HG03039 (cell line): ENCODE results near the gene GALNTL6.

ENCODE experiments used
- ATAC-seq: cut with Tn5 transposase; IDR thresholded peaks from one replicate; pipeline ENCODE4 v1.9.1; 2021; ENCODE audit warnings: mild to moderate bottlenecking, moderate library complexity; ENCODE audit not compliant: unreplicated experiment

Gene GALNTL6

DNA sequence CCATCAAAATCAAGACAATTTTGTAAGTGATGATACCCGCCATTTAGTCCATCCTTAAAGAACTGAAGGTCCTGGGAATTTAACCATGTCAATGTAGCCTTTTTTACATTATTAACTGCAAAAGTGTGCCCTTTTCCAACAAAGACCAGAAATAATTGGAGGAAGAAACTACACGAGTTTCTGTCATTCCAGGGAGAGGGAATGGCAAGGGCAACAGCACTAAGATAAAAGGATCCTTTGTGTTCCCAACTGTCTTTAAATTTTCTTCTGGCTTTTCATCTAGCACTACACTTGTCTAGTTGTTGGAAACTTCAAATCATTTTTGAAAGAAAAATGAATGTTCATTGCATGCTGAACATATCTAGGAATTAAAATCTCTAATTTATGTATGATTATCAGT, 286.2 kb downstream of the GALNTL6 start:
- ATAC-seq: no peak

GRCh38 chr4:172103456-172103855, 290.3 kb downstream of the GALNTL6 start:
- no peak for ATAC-seq

- peak; percentile 56 for ATAC-seq
These were observed 291.3 kb downstream of the GALNTL6 start for GRCh38 chr4:172104539-172104938.

DNA sequence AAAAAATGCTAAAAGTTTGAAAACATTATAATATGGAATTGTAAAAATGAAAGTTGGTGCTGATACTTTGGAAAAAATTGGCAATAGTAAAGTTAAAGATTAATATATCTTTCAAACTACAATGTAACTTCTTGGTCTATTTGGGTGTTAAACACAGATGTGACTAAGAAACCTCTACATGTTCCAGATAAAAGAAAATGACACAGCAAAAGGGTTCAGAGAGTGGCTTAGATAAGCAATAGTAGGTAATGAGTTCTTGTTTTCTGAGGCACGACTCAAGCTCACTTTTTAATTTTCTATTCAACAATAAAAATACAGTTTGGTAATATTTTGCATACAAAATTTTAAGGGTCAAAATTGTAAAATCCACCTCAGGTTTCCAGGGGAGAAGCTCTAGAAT, 292.7 kb downstream of the GALNTL6 start:
- no peak for ATAC-seq

- ATAC-seq: no peak
These were observed 296.3 kb downstream of the GALNTL6 start for GRCh38 chr4:172109466-172109865.

GRCh38 chr4:172124656-172125308, 311.6 kb downstream of the GALNTL6 start:
- no peak for ATAC-seq

DNA sequence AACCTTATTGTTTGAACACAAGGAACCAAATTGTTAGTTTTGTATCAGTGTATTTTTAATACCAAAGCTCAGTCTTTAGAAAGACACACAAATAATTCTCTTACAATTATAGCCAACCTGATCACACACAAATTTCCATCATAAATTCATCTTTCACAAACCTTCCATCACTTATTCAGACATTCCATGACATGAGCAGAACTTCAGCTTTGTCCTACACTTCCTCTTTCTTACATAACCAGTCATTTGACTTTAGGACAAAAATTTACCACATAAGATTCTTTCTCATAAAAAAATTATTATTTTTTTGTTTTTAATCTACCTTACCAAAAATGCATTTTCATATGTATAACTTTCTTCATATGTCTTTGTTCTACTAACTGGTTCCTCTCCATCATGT, 312.2 kb downstream of the GALNTL6 start:
- ATAC-seq: no peak

- no peak for ATAC-seq
These were observed 314.0 kb downstream of the GALNTL6 start for GRCh38 chr4:172127168-172127567.

- ATAC-seq: no peak
These were observed 316.4 kb downstream of the GALNTL6 start for GRCh38 chr4:172129593-172129992.

GRCh38 chr4:172134521-172134920, 321.3 kb downstream of the GALNTL6 start:
- no peak for ATAC-seq

DNA sequence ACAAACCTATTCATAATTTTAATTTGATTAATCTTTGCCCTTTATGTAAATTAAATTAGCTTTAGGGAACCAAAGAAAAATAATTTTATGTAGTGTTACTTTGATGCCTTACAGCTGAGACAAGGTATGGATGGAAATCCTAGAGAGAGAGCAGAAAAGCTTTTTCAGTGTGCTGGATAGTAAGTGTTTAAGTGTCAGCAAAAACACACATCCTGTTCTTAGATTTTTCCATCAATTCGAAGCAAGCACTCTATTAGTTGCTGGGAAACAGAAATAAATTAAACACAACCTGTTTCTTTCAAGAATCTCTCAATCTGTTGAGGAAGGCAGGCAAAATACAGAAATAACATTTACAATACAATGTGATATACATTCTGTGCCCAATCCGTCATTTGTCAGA, 327.8 kb downstream of the GALNTL6 start:
- no peak for ATAC-seq

DNA sequence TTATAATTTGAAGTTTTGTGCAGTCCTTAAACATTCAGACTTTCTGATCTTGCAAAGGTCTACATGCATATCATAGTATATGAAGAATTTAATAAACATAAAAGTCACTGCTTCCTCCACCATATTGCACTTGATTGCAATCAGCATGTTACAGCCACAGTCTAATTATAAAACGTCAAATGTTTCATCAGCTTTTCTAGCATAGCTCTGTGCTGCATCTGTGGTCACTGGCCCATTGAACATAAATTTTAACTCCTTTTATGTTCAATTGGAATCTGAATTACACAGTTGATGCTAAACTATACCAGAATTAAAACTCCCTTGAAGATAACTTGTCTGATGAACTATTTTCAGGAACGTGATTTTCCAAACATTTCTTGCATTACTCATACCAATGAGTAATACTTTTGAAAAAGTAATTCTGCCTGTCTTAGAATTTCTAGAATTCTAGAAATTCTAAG, 329.1 kb downstream of the GALNTL6 start:
- no peak for ATAC-seq

DNA sequence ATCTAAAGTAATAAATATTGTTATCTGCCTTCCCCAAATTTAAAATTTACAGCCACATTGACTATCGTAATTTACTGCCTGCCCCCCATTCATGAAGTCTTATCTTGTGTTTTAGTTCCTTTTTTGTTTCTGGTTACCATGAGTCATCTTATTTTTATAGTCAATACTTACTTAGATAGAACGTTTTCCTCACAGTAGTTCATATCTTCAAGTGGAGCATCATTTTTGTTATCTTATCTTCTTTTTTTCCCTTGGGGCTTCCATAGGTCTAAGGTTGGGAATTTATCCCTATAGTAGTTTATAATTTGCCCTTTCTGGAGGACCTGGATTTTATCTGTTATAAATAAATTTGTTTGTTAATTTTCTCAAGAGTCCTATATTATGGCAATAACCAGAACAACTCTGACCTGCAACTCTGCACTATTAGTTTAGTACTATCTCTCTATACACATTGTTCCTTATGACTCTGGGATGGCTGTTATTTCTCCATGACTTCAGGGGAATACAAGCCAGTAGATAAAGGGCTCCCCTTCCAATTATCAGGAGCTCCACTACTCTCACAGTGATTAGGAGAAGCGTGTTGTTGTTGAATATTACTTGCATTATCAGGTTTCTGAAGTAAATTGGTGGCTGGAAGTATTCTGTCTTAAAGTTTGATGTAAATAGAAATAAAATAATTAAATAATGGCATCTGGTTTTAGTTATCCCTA, 330.6 kb downstream of the GALNTL6 start:
- no peak for ATAC-seq

GRCh38 chr4:172147687-172148086, 334.5 kb downstream of the GALNTL6 start:
- ATAC-seq: no peak

- ATAC-seq: no peak
These were observed 336.1 kb downstream of the GALNTL6 start for GRCh38 chr4:172149329-172149728.

- ATAC-seq: no peak
These were observed 339.1 kb downstream of the GALNTL6 start for GRCh38 chr4:172152284-172152683.

DNA sequence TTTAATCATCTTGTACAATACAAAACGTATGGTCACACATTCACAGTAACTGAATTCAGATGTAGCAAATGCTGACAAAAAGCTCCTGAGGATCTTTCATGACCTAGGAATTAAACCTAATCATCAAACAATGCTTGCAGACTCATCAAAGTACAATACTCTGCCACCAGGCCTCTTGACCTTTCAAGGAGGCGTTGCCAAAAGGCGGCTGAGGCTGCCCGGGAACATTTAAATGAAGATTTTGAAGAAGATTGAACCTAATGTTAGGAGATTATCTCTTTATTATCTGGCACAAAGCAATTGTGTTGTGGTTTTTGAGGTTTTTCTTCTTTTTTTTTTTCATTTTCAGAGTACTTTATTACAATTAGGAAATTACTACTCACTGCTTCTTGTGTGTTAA, 340.5 kb downstream of the GALNTL6 start:
- no peak for ATAC-seq

DNA sequence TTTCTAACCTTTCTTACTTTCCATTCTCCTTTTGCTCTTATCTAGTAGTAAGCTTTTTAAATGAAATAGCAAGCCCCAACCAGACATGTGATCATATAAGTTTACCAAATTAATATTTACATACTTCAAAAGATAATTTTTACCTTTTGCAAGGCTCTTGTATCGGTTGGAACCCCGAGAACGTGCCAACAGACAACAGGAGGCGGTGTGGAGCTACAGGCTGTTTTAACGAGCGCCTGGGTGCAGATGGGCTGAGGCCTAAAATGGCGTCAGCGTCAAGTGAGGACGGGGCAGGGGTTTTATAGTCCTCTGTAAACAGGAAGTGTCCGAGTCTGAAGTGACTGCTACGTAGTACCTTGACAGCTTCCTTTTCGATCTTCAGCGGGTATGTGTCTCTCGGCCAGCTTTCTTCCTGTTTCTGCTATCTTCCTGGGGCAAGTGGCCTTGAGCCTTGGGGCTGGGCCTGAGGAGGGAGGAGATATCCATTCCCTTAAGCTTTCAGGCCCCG, 342.7 kb downstream of the GALNTL6 start:
- ATAC-seq: no peak

DNA sequence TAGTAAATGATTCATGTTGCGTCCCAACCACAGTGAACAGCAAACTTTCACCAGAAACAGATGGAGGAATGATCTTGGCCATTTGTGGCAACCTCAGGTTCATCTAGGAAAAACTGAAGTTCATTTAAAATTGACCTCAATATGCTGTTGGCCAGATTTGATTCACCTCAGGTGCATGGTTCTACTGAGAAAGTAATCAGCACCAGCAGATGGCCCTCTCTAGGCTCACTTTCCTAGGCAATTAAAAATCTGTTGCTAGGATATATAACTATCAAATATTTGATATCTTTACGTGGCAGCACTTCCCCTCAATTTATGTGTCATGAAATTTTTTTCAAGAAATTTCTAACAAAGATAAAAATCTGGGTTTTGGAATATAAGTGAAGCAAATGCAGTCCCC, 344.7 kb downstream of the GALNTL6 start:
- ATAC-seq: no peak

DNA sequence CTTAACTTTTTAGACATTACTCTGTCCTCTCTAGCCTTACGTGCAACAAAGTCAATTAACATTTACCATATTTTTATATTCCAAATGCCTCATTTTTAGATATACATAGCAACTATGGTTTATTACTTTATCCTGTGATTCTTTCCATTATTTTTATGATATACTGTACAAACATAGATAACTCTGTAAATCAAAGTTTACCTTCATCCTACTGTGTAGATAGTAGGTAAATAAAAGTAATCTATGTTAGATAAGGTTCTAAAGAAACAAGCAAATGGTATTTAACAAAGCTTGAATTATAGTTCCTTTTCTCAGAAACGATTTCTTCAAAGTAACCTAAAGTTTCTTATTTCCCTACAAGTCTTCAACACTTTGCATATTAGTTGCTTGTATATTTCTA, 350.0 kb downstream of the GALNTL6 start:
- no peak for ATAC-seq

- ATAC-seq: no peak
These were observed 355.7 kb downstream of the GALNTL6 start for GRCh38 chr4:172168888-172169287.

DNA sequence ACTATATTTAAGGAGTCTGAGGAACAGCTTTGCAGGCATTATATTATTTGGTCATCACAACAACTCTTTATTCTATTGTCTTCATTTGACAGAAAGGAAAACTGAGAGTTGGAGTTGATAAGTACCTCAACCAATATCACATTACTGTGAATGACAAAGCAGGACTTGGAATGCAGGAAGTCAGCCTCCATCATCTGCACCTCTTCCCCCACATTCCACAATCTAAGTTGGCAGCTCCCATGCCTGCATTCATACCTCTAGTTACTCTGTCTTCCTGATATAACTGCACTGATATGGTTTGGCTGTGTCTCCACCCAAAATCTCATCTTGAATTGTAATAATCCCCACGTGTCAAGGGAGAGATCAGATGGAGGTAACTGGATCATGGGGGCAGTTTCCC, 356.7 kb downstream of the GALNTL6 start:
- no peak for ATAC-seq
